ENCODE data around the gene TOM1. TPM values are rescaled to one million over a fixed set of nuclear protein-coding genes. Genes with fewer than 3 reads are reported as not detected.

The TOM1 gene
- total and polyA plus RNA-seq, 2 of the 13 experiments (the other 11 are each of a cell fraction or from before 2014, with no cell fraction given) = 30.8 to 87.3 TPM

DNA sequence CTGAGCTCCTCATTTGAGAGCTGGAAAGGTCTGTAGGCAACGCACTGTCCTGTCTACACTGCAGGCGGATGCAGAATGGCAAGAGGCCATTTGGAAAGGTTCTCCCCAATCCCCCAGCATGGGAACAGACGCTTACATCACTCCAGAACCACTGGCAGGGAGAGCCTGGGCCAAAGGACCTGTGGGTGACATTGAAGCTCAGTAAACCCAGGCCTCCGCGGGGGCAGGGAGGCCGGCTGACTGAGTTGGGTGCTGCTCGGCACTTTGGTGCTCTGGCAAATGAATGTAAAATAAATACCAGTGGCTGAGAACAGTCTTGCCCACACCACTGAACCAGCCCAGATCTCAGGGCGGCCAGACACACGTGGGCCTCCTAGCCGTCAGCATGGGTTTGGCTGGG, 22.4 kb downstream of the TOM1 start:
- in situ Hi-C loops (cut with HindIII; ENCODE audit: extremely low pct_ligation_motif_present, low pct_unique_long_range_greater_than_20kb) = no loop called here
- intact Hi-C loops (cut with micrococcal nuclease; ENCODE audit: unreplicated experiment) = no loop called here

More for the DNA sequence above, 22.4 kb downstream of the TOM1 start:
- Histone ChIP-seq H3K79me2 (ENCODE audit: insufficient read depth, low read length) (no peaks in the 10 kb centered on the region), H3K4me2 (ENCODE audit: low read depth, low read length) (no peak overlapping the region), H4K20me1 (ENCODE audit: insufficient read depth, low read length) (no peaks in the 10 kb centered on the region), H3K36me3 (replicated peaks in 1 of 2; ENCODE audit: control insufficient read depth in 1 of 2, insufficient read depth in 2 of 2, low read length in 2 of 2) (peaks cover 47 to 84% of the 10 kb centered on the region in 2 experiments), H3K4me1 (ENCODE audit: insufficient read depth, low read length) (peaks cover 4% of the 10 kb centered on the region), H3K27ac (ENCODE audit: extremely low read length, insufficient read depth, low read length) (no peak overlapping the region), H3K27me3 (ENCODE audit: control insufficient read depth in 1 of 2, insufficient read depth in 2 of 2, low read length in 2 of 2) (no peaks in the 10 kb centered on the region), H2AFZ (ENCODE audit: low read length) (no peak overlapping the region), H3K9ac (ENCODE audit: insufficient read depth, low read depth, low read length) (no peak overlapping the region), H3K4me3 (replicated peaks in 1 of 3; ENCODE audit: insufficient read depth in 1 of 3, low read depth in 2 of 3, low read length in 3 of 3) (no peak overlapping the region), H3K9me3 (ENCODE audit: low read length) (no peaks in the 10 kb centered on the region)
- ATAC-seq (no peak), DNase-seq (ENCODE audit: low spot score) (no peak), FAIRE-seq (no peak)
- CTCF ChIA-PET (ENCODE audit: low intra/inter-chr PET ratio, low total read pairs) = no interaction called here
- no peak for TF ChIP-seq ZNF496 (CRISPR knock-in tag; IDR thresholded peaks at IDR 0.05; ENCODE audit: insufficient replicate concordance)
- TF ChIP-seq AGO2 (optimal IDR thresholded peaks at IDR 0.05; ENCODE audit: low read depth, low read length) = no peak
- TF ChIP-seq, protein P1, sequence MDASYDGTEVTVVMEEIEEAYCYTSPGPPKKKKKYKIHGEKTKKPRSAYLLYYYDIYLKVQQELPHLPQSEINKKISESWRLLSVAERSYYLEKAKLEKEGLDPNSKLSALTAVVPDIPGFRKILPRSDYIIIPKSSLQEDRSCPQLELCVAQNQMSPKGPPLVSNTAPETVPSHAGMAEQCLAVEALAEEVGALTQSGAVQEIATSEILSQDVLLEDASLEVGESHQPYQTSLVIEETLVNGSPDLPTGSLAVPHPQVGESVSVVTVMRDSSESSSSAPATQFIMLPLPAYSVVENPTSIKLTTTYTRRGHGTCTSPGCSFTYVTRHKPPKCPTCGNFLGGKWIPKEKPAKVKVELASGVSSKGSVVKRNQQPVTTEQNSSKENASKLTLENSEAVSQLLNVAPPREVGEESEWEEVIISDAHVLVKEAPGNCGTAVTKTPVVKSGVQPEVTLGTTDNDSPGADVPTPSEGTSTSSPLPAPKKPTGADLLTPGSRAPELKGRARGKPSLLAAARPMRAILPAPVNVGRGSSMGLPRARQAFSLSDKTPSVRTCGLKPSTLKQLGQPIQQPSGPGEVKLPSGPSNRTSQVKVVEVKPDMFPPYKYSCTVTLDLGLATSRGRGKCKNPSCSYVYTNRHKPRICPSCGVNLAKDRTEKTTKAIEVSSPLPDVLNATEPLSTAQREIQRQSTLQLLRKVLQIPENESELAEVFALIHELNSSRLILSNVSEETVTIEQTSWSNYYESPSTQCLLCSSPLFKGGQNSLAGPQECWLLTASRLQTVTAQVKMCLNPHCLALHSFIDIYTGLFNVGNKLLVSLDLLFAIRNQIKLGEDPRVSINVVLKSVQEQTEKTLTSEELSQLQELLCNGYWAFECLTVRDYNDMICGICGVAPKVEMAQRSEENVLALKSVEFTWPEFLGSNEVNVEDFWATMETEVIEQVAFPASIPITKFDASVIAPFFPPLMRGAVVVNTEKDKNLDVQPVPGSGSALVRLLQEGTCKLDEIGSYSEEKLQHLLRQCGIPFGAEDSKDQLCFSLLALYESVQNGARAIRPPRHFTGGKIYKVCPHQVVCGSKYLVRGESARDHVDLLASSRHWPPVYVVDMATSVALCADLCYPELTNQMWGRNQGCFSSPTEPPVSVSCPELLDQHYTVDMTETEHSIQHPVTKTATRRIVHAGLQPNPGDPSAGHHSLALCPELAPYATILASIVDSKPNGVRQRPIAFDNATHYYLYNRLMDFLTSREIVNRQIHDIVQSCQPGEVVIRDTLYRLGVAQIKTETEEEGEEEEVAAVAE (CRISPR knock-in tag; IDR thresholded peaks at IDR 0.05; ENCODE audit: borderline replicate concordance) = no peak
- TF ChIP-seq, protein P2, sequence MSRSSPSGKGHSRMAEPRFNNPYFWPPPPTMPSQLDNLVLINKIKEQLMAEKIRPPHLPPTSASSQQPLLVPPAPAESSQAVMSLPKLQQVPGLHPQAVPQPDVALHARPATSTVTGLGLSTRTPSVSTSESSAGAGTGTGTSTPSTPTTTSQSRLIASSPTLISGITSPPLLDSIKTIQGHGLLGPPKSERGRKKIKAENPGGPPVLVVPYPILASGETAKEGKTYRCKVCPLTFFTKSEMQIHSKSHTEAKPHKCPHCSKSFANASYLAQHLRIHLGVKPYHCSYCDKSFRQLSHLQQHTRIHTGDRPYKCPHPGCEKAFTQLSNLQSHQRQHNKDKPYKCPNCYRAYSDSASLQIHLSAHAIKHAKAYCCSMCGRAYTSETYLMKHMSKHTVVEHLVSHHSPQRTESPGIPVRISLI (CRISPR knock-in tag; IDR thresholded peaks at IDR 0.05; ENCODE audit: borderline replicate concordance) = no peak
- TF ChIP-seq ZNF207 (IDR thresholded peaks at IDR 0.05; ENCODE audit: borderline replicate concordance) = no peak
- TF ChIP-seq ZFP90 (CRISPR knock-in tag; IDR thresholded peaks at IDR 0.05; ENCODE audit: borderline replicate concordance) = no peak
- 92% methylated on average over 4 of the region's 10 CpGs for WGBS (ENCODE audit: low lambda C conversion rate)
- BruUV-seq (replicated peaks) = no TSS peak
- POLR2A ChIA-PET = interaction anchor here (1.2 kb wide), 1 partner anchor 22 kb away, joined by 4 read pairs; the partner anchor contains the start of gene TOM1
